ENCODE data around the gene GPAM. TPM values are rescaled to one million over a fixed set of nuclear protein-coding genes. Genes with fewer than 3 reads are reported as not detected.
"Not testable (repeated sequence)": the region's sequence is repeated elsewhere in the genome, so short reads cannot be mapped to it uniquely, and the experiment has no call there.

Gene GPAM
- total RNA-seq, 2 experiments from 2014 or later = 3.8 to 5.5 TPM

- DNase-seq = no peak
- CTCF ChIA-PET = no interaction called here
- H3K9me3 Mint-ChIP-seq = no peaks in the 10 kb centered on the region
- no peaks in the 10 kb centered on the region for H3K36me3 Mint-ChIP-seq (ENCODE audit: low read depth)
- POLR2A ChIA-PET = no interaction called here
- H3K4me3 Mint-ChIP-seq = no peak overlapping the region
- H3K4me1 Mint-ChIP-seq = no peaks in the 10 kb centered on the region
- H3K27ac Mint-ChIP-seq = no peak overlapping the region
- peaks cover 6% of the 10 kb centered on the region for H3K27me3 Mint-ChIP-seq
These were observed 51.1 kb downstream of the GPAM start for GRCh38 chr10:112132435-112132834.

GRCh38 chr10:112131996-112132395 lies 51.6 kb downstream of the GPAM start:
- Mint-ChIP-seq H3K36me3 (ENCODE audit: low read depth) (no peaks in the 10 kb centered on the region), H3K9me3 (no peaks in the 10 kb centered on the region), H3K4me3 (no peak overlapping the region), H3K27ac (no peak overlapping the region), H3K27me3 (peaks cover 7% of the 10 kb centered on the region), H3K4me1 (no peaks in the 10 kb centered on the region)
- POLR2A ChIA-PET = no interaction called here
- CTCF ChIA-PET = no interaction called here
- no peak for DNase-seq

GRCh38 chr10:112131346-112131745 lies 52.2 kb downstream of the GPAM start:
- ChIA-PET POLR2A (no interaction called here), CTCF (no interaction called here)
- no peak overlapping the region for H3K27ac Mint-ChIP-seq
- no peak overlapping the region for H3K4me3 Mint-ChIP-seq
- peaks cover 7% of the 10 kb centered on the region for H3K27me3 Mint-ChIP-seq
- H3K4me1 Mint-ChIP-seq = no peaks in the 10 kb centered on the region
- no peak for DNase-seq
- no peaks in the 10 kb centered on the region for H3K9me3 Mint-ChIP-seq
- H3K36me3 Mint-ChIP-seq (ENCODE audit: low read depth) = no peaks in the 10 kb centered on the region

GRCh38 chr10:112126901-112127300 lies 56.7 kb downstream of the GPAM start:
- DNase-seq = no peak
- H3K27me3 Mint-ChIP-seq = peaks cover 4% of the 10 kb centered on the region
- POLR2A ChIA-PET = no interaction called here

GRCh38 chr10:112126172-112126571 lies 57.4 kb downstream of the GPAM start:
- ChIA-PET POLR2A (no interaction called here), CTCF (interaction anchor here (0.8 kb wide), 1 partner anchor 11 kb away, joined by 3 read pairs; no protein-coding TSS in a partner anchor)
- no peaks in the 10 kb centered on the region for H3K4me1 Mint-ChIP-seq
- H3K27me3 Mint-ChIP-seq = peaks cover 4% of the 10 kb centered on the region
- no peaks in the 10 kb centered on the region for H3K36me3 Mint-ChIP-seq (ENCODE audit: low read depth)
- H3K27ac Mint-ChIP-seq = no peak overlapping the region
- no peaks in the 10 kb centered on the region for H3K9me3 Mint-ChIP-seq
- H3K4me3 Mint-ChIP-seq = no peak overlapping the region
- no peak for DNase-seq

More at GRCh38 chr10:112126901-112127300, 56.7 kb downstream of the GPAM start:
- Mint-ChIP-seq H3K4me1 (no peaks in the 10 kb centered on the region), H3K36me3 (ENCODE audit: low read depth) (no peaks in the 10 kb centered on the region), H3K9me3 (no peaks in the 10 kb centered on the region), H3K27ac (no peak overlapping the region), H3K4me3 (no peak overlapping the region)
- CTCF ChIA-PET = interaction anchor here (0.8 kb wide), 1 partner anchor 10 kb away, joined by 3 read pairs; no protein-coding TSS in a partner anchor

- Mint-ChIP-seq H3K27me3 (peaks cover 2% of the 10 kb centered on the region), H3K4me3 (no peak overlapping the region), H3K4me1 (no peaks in the 10 kb centered on the region), H3K36me3 (ENCODE audit: low read depth) (no peaks in the 10 kb centered on the region), H3K27ac (no peak overlapping the region), H3K9me3 (no peaks in the 10 kb centered on the region)
- CTCF ChIA-PET = interaction anchor here (1.3 to 1.6 kb wide), 2 partner anchors 12 to 14 kb away, joined by 5 to 7 read pairs; no protein-coding TSS in a partner anchor
- POLR2A ChIA-PET = no interaction called here
- no peak for DNase-seq
These were observed 58.7 kb downstream of the GPAM start for GRCh38 chr10:112124866-112125265.

- Mint-ChIP-seq H3K27me3 (peaks cover 3% of the 10 kb centered on the region), H3K4me1 (no peaks in the 10 kb centered on the region), H3K4me3 (no peak overlapping the region), H3K9me3 (no peaks in the 10 kb centered on the region), H3K36me3 (ENCODE audit: low read depth) (no peaks in the 10 kb centered on the region), H3K27ac (no peak overlapping the region)
- ChIA-PET POLR2A (no interaction called here), CTCF (interaction anchor here (0.6 to 0.8 kb wide), 2 partner anchors 11 to 185 kb away, joined by 3 read pairs; no protein-coding TSS in a partner anchor)
- DNase-seq = no peak
These were observed 60.7 kb downstream of the GPAM start for GRCh38 chr10:112122827-112123226.

- ChIA-PET CTCF (no interaction called here), POLR2A (no interaction called here)
- H3K4me1 Mint-ChIP-seq = no peaks in the 10 kb centered on the region
- H3K36me3 Mint-ChIP-seq (ENCODE audit: low read depth) = no peaks in the 10 kb centered on the region
- peaks cover 6% of the 10 kb centered on the region for H3K27me3 Mint-ChIP-seq
- no peak overlapping the region for H3K27ac Mint-ChIP-seq
- no peaks in the 10 kb centered on the region for H3K9me3 Mint-ChIP-seq
- DNase-seq = no peak
- no peak overlapping the region for H3K4me3 Mint-ChIP-seq
These were observed 63.1 kb downstream of the GPAM start for GRCh38 chr10:112120491-112120890.

- no peak overlapping the region for H3K27ac Mint-ChIP-seq
- no peaks in the 10 kb centered on the region for H3K4me1 Mint-ChIP-seq
- no peaks in the 10 kb centered on the region for H3K36me3 Mint-ChIP-seq (ENCODE audit: low read depth)
- DNase-seq = peak; percentile 40
- no peak overlapping the region for H3K4me3 Mint-ChIP-seq
- peaks cover 6% of the 10 kb centered on the region for H3K27me3 Mint-ChIP-seq
- POLR2A ChIA-PET = no interaction called here
- no peaks in the 10 kb centered on the region for H3K9me3 Mint-ChIP-seq
- CTCF ChIA-PET = interaction anchor here (0.6 to 3.9 kb wide), 3 partner anchors 21 to 75 kb away, joined by 3 to 19 read pairs (median 3); no protein-coding TSS in a partner anchor
These were observed 67.7 kb downstream of the GPAM start for GRCh38 chr10:112115781-112116385.

- H3K4me1 Mint-ChIP-seq; H3K36me3 Mint-ChIP-seq (ENCODE audit: low read depth); DNase-seq; POLR2A ChIA-PET; H3K27me3 Mint-ChIP-seq; H3K27ac Mint-ChIP-seq; H3K4me3 Mint-ChIP-seq; CTCF ChIA-PET; H3K9me3 Mint-ChIP-seq: not testable (repeated sequence)
These were observed 73.8 kb downstream of the GPAM start for GRCh38 chr10:112109779-112110178.

Other genes with a start within 250 kb of the GPAM start
- not detected for gene TECTB, start 99.6 kb upstream of the GPAM start, total RNA-seq
- gene ACSL5, start 190.4 kb upstream of the GPAM start, total RNA-seq = 10 to 100 TPM; 55.0 to 55.1 TPM